Stimulated activated naive CD8-positive, alpha-beta T cell treated with anti-CD3 and anti-CD28 coated beads, Interleukin-15, Interleukin-2, amounts not matched to agents 100 U/mL and 50 U/mL, for 24 hours (primary cell): ENCODE data around the gene CCDC116.

Experiments used
- ATAC-seq: fragments of 150-1000 bp; cut with Tn5 transposase; one replicate; pipeline ENCODE4 v1.10.0; 2021
- DNase-seq: peaks from one replicate; pipeline ENCODE4 v3.0.0; 2021

The CCDC116 gene

DNA sequence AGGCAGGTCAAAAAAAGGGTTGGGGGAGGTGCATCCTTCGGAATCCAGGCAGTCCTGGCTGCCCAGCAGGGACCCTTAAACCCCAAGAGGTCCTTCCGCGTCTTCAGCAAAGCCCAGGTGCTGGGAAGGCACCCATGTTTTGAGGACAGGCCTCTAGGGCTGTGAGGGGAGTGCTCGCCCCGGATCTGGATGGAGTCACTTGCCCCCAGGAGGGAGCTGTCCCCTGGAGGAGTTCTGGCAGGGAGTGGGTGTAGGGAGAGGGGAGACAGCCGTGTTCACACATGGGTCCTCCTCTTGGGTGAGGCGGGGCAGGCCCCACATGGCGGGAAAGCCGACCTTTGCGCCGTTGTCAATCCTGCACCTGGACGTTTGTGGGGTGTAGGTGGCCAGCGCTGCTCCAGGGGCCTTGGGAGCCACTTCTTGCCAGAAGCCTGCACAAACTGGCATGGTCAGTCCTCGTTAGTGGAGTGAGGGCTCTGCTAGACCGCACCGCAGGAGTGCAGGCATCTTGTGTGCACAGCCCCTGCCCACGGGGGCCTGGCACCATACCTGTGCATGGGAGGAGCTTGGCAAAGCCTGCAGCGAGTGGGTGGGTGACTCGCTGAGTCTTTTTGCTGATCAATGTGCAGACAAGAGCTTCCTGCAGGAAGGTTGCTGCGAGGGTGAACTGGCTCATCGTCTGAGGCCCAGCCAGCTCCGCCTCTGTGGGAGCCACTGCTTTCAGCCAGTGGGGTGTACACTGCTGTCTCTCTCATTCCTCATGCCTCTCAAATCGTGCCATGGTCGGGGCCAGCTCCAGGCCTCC is 49.2 kb downstream of the CCDC116 start:
- DNase-seq, result no peak
- no peak for ATAC-seq

DNA sequence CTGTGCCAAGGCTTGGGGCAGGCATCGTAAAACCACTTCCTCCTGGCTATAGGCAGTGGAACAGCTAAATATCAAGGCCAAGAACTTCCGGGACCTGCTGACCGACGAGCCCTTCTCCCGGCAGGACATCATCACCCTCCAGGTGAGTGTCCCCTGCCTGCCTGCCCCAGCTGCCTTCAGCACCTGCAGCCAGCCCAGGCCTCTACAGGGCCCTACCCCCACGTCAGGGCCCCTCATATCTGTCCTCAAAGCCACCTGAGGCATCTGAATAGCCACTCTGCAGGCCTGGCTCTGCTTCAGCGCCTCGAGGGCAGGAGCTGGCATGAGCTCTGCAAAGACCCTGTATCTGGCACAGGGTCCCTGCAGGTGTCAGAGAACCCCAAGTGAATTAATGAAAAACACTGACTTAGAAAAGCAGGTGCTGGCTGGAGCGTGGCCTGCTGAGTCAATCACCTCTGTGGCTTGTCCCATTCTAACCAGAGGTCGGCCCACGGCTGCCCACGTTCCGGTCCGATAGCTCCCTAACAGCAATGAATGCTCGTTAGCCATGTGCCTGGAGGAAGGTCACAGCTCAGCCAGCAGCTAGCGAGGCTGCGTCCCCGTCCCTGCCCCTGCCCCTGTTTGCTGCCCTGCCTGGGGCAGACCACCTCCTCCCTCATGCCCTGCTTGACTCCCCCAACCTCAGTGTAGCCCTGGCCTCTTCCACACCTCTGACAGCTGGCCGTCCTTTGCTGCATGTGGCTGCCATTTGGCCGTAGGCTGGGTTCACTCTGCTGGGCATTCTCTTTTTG is 50.0 kb downstream of the CCDC116 start:
- DNase-seq (no peak), ATAC-seq (no peak)

DNA sequence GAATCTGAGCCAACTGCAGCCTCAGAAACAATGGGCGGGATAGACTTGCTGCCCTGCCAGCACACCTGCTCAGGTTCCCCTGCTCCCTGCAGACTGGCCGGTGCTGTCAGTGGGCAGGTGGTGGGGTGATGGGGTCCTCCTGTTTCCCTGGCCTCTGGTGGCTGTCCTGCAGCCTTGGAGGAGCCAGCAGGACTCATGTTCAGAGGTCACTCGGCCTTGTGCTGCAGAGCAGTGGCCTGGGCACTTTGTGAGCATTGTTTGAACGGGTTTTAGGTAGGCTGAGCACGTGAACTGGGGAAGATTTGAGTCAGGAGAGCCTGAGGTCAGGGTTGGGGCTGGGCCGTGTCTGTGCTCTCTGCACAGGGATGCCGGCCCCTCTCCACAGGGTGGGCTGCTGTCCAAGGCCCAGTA is 50.8 kb downstream of the CCDC116 start:
- DNase-seq (no peak), ATAC-seq (no peak)

DNA sequence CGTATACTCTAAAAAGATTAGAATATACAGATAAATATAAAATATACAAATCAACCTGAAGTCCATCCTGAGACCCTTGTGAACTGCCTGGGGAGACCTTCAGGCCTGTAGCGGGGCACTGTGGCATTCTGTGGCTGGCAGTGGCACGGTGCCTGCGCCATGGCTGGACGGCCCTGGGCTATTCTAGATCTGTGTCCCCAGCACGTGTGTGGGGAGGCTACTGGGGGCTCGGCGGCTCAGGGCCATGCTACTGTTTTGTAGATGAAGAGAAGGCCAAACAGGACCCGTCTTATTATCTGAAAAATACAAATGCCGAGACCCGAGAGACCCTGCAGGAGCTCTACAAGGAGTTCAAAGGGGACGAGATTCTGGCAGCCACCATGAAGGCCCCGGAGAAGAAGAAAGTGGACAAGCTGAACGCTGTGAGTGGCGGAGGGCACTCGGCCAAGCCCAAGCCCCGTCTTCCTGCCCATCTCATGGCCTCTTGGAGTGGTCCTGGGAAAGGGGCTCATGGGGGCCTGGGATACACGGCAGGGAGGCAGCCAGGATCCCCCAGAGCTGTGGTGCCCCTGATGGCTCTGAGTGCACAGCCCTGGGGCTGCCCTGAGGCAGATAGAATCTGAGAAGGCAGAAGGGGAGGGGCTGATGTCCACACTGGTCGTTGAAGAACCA is 52.1 kb downstream of the CCDC116 start:
- ATAC-seq, result no peak

DNA sequence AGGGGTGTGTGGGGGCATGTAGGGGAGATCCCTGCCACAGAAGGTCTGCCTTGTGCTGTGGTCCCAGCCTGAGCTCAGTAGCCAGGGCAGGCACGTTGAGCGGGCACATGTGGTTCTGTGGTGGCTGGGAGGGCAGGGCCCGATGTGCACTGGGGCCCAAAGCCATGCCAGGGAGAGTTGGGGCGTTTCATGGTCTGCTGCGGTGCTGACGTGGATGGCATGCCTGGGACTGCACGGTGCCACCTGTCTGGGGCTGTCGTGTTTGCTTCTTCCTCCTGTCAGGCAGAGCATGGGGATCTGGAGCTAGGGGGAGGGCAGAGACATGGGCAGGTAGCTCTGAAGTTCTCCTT is 52.6 kb downstream of the CCDC116 start:
- ATAC-seq (no peak), DNase-seq (no peak)

More for the DNA sequence above, 52.1 kb downstream of the CCDC116 start:
- no peak for DNase-seq

DNA sequence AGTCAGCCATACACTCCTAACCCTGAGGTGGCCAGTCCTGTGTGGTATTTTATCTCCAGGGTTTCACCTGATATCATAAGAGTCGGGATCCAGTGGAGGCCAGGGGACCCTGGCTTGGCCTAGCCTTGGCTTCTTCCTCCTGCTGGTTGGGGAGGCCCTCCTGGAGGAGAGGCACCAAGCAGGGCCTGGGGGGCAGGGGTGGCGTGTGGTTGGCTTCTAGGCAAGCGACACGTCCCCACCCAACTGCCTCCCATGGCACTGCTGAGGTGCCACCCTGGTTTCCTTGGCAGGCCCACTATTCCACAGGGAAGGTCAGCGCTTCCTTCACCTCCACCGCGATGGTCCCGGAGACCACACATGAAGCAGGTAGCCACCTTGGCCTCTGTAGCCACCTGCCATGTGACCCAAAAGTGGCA is 53.6 kb downstream of the CCDC116 start:
- no peak for DNase-seq
- ATAC-seq, result no peak
